Measurements from ENCODE around the gene POC1B. TPM values are rescaled to one million over a fixed set of nuclear protein-coding genes. Genes with fewer than 3 reads are reported as not detected.

Gene POC1B
- total RNA-seq, 1 donor from 2014 or later = 18.4 TPM

DNA sequence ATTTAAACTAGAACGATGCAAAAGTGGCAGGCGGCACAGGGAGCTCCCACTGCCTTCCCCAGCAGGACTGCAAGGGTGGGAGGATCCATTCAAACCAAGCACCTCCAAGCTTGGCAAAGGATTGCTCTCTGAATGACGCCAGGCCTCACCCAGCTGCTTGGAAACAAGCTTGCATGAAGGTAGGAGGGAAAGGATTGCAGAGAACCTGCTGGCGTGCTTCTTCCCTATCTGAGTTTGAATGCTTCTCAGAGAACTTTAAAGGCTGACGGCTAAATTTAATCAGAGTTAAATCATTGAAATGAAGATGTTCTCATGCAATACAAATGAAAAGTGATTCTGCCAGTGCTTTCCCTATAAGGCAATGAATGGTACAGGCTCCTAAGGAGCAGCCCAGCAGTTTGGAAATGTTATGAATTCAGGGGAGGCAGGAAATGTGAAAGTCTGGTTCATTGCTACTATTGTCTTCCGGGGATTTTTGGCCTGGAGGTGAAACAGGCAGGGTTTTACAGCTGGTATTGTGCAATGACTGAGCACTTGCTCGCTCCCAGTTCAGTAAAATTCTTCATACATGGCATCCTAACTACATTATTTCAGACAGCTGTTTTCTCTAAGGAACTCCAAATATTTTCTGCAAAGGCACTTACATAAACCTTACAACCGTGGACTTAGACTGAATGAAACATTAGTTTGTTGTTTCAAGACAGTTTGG, 141.6 kb downstream of the POC1B start:
- DNase-seq (ENCODE audit: low read depth) = peak; percentile 52
- H3K27me3 ChIP-seq (ENCODE audit: control insufficient read depth, insufficient read depth, low read length) = no peaks in the 10 kb centered on the region
- no peaks in the 10 kb centered on the region for H3K36me3 ChIP-seq (ENCODE audit: control insufficient read depth, insufficient read depth, low read length)
- TF ChIP-seq, protein P1, sequence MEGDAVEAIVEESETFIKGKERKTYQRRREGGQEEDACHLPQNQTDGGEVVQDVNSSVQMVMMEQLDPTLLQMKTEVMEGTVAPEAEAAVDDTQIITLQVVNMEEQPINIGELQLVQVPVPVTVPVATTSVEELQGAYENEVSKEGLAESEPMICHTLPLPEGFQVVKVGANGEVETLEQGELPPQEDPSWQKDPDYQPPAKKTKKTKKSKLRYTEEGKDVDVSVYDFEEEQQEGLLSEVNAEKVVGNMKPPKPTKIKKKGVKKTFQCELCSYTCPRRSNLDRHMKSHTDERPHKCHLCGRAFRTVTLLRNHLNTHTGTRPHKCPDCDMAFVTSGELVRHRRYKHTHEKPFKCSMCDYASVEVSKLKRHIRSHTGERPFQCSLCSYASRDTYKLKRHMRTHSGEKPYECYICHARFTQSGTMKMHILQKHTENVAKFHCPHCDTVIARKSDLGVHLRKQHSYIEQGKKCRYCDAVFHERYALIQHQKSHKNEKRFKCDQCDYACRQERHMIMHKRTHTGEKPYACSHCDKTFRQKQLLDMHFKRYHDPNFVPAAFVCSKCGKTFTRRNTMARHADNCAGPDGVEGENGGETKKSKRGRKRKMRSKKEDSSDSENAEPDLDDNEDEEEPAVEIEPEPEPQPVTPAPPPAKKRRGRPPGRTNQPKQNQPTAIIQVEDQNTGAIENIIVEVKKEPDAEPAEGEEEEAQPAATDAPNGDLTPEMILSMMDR (IDR thresholded peaks at IDR 0.05; ENCODE audit: insufficient read depth, low read length, poor library complexity, severe bottlenecking) = no peak
- no peak overlapping the region for H3K4me3 ChIP-seq (ENCODE audit: low read depth, low read length)

GRCh38 chr12:89383235-89384049, 142.4 kb downstream of the POC1B start:
- Histone ChIP-seq H3K4me3 (ENCODE audit: low read depth, low read length) (no peak overlapping the region), H3K27me3 (ENCODE audit: control insufficient read depth, insufficient read depth, low read length) (no peaks in the 10 kb centered on the region), H3K36me3 (ENCODE audit: control insufficient read depth, insufficient read depth, low read length) (no peaks in the 10 kb centered on the region)
- no peak for DNase-seq (ENCODE audit: low read depth)
- TF ChIP-seq, protein P1 (IDR thresholded peaks at IDR 0.05; ENCODE audit: insufficient read depth, low read length, poor library complexity, severe bottlenecking) = no peak

- no peak for DNase-seq (ENCODE audit: low read depth)
- H3K27me3 ChIP-seq (ENCODE audit: control insufficient read depth, insufficient read depth, low read length) = no peaks in the 10 kb centered on the region
- H3K4me3 ChIP-seq (ENCODE audit: low read depth, low read length) = no peak overlapping the region
- TF ChIP-seq, protein P1 (IDR thresholded peaks at IDR 0.05; ENCODE audit: insufficient read depth, low read length, poor library complexity, severe bottlenecking) = no peak
- H3K36me3 ChIP-seq (ENCODE audit: control insufficient read depth, insufficient read depth, low read length) = no peaks in the 10 kb centered on the region
These were observed 143.5 kb downstream of the POC1B start for GRCh38 chr12:89382328-89382727.

DNA sequence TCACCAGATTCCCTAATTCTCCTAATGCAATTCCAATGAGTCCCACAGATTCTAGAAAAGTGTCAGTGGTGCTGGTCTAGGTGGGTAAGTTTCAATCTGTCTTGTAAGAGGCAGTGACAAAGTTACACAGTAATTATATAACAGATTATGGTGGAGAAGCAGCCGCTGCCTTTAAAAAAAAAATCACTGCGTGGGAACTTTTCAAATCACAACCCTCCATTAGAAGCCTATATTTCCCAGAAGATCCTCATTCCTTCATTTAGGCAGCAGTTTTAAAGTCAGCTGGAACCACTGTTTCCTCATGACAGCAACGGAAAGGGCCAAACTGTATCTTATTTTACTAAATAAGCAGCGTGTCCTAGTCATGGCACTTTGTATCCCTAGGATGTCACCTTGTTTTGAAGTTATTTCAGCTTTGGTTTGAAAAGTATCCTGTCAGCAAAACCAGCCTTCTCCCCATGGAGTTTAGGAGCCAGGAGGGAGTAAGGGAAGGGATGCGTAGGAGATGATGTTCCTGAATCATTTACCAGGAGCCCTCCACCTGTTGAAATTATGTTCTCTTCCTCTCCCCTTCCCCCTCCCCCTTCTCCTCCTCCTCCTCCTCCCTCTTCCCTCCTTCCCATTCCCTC, 145.9 kb downstream of the POC1B start:
- TF ChIP-seq, protein P1 (IDR thresholded peaks at IDR 0.05; ENCODE audit: insufficient read depth, low read length, poor library complexity, severe bottlenecking) = no peak
- H3K4me3 ChIP-seq (ENCODE audit: low read depth, low read length) = no peak overlapping the region
- H3K36me3 ChIP-seq (ENCODE audit: control insufficient read depth, insufficient read depth, low read length) = no peaks in the 10 kb centered on the region

DNA sequence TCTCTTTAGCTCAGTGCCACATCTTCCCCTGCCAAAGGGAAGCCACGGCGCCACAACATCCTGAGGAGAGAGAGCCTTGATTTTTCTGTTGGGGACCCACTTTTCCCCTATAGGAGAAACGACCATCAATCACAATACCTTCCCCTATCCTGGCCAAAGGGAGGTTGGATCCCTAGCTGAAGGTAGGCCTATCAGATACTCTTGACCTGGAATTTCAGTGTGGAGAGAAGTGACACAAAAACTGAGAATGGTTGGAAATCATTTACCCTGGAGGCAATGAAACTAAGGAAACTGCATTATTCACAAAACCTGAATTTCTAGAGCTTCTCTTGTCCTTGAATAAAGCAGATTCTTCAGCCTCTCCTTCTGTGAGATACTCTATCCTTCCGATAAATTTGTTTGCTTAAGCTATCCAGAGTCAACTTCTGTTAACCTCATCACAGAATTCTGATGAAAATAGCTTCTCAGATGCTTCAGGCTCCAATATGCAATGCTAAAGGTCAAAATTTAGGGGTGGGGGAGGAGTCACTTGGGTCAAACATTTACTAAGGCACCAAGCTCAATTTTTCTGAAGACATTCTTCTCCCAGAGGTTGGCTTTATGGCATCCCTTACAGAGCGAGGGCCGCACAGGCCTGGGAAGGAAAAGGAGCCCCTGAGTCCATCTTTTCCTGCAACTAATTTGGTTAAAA, 146.6 kb downstream of the POC1B start:
- H3K4me3 ChIP-seq (ENCODE audit: low read depth, low read length) = no peak overlapping the region
- no peak for DNase-seq (ENCODE audit: low read depth)
- no peaks in the 10 kb centered on the region for H3K27me3 ChIP-seq (ENCODE audit: control insufficient read depth, insufficient read depth, low read length)
- TF ChIP-seq, protein P1 (IDR thresholded peaks at IDR 0.05; ENCODE audit: insufficient read depth, low read length, poor library complexity, severe bottlenecking) = no peak
- no peaks in the 10 kb centered on the region for H3K36me3 ChIP-seq (ENCODE audit: control insufficient read depth, insufficient read depth, low read length)

More for the DNA sequence above, 145.9 kb downstream of the POC1B start:
- no peaks in the 10 kb centered on the region for H3K27me3 ChIP-seq (ENCODE audit: control insufficient read depth, insufficient read depth, low read length)
- no peak for DNase-seq (ENCODE audit: low read depth)
